Activated CD8-positive, alpha-beta T cell treated with anti-CD3 and anti-CD28 coated beads for 36 hours (primary cell): ENCODE measurements around the gene PLCL1. TPM values are rescaled to one million over a fixed set of nuclear protein-coding genes. Genes with fewer than 3 reads are reported as not detected.

Experiments
- ATAC-seq: fragments of 200-7000 bp; cut with Tn5 transposase; one replicate; pipeline ENCODE4 v1.10.0; 2021; ENCODE audit warnings: mild to moderate bottlenecking, moderate library complexity
- CTCF ChIA-PET: fragments of 350-600 bp; sonication (Branson Sonifier 250); formaldehyde crosslinking; loops from one replicate; lab custom pipeline; 2021; ENCODE audit warnings: antibody characterized with exemption; lab: Charles Lee
- POLR2A ChIA-PET: fragments of 350-600 bp; sonication (Branson Sonifier 250); formaldehyde crosslinking; loops from one replicate; lab custom pipeline; 2021; ENCODE audit warnings: antibody characterized with exemption; lab: Charles Lee
- DNase-seq: peaks from one replicate; pipeline ENCODE4 v3.0.0-alpha.2; 2020
- H3K27ac Mint-ChIP-seq: one replicate; pipeline ENCODE4 v1.8.0; 2021; ENCODE audit warnings: mild to moderate bottlenecking, mixed read lengths
- H3K27me3 Mint-ChIP-seq: one replicate; pipeline ENCODE4 v1.8.0; 2021; ENCODE audit warnings: mixed read lengths
- H3K36me3 Mint-ChIP-seq: one replicate; pipeline ENCODE4 v1.8.0; 2021; ENCODE audit warnings: low read depth, mixed read lengths
- H3K4me1 Mint-ChIP-seq: one replicate; pipeline ENCODE4 v1.8.0; 2021; ENCODE audit warnings: low read depth, mixed read lengths
- H3K4me3 Mint-ChIP-seq: one replicate; pipeline ENCODE4 v1.8.0; 2021; ENCODE audit warnings: mild to moderate bottlenecking, moderate library complexity, mixed read lengths
- H3K9me3 Mint-ChIP-seq: one replicate; pipeline ENCODE4 v1.8.0; 2021; ENCODE audit warnings: mixed read lengths
- intact Hi-C: fragments of 100-400 bp; cut with micrococcal nuclease; formaldehyde crosslinking; loops from one replicate; pipeline ENCODE4 v1.10.0; 2022
- total RNA-seq, 2 experiments: library from RNA; stranded (reverse); gene quantifications; one replicate each; pipeline ENCODE4 v1.2.3, GENCODE V29; 2021
- TF ChIP-seq, protein P1 (sequence below): fragments of 200-600 bp; IDR thresholded peaks from one replicate; pipeline ENCODE4 v1.8.0; 2022; ENCODE audit warnings: antibody characterized with exemption, mild to moderate bottlenecking

Gene PLCL1
- total RNA-seq, 2 experiments from 2014 or later: 0.68 to 0.69 TPM

DNA sequence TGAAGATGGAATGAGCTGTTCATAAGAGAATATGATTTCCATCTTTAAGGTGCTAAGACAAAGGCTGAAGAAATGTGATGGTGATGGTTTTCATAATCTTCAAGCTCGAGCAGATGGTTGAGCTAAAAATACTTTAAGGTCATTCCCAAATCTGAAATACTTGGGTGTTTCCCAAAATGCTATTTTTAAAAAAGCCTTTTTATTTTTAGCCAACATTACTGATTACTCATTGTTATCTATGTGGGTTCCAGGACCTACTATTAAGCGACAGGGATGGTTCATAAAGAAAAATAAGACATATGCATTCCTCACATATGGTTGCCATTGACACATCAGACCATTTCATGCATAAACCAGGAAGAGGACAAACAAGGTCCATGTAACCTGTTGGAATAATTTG is 298.5 kb downstream of the PLCL1 start:
- H3K36me3 Mint-ChIP-seq: peaks cover 9% of the 10 kb centered on the region
- no peak overlapping the region for H3K4me3 Mint-ChIP-seq
- H3K27ac Mint-ChIP-seq: no peak overlapping the region
- TF ChIP-seq, protein P1, sequence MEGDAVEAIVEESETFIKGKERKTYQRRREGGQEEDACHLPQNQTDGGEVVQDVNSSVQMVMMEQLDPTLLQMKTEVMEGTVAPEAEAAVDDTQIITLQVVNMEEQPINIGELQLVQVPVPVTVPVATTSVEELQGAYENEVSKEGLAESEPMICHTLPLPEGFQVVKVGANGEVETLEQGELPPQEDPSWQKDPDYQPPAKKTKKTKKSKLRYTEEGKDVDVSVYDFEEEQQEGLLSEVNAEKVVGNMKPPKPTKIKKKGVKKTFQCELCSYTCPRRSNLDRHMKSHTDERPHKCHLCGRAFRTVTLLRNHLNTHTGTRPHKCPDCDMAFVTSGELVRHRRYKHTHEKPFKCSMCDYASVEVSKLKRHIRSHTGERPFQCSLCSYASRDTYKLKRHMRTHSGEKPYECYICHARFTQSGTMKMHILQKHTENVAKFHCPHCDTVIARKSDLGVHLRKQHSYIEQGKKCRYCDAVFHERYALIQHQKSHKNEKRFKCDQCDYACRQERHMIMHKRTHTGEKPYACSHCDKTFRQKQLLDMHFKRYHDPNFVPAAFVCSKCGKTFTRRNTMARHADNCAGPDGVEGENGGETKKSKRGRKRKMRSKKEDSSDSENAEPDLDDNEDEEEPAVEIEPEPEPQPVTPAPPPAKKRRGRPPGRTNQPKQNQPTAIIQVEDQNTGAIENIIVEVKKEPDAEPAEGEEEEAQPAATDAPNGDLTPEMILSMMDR: no peak
- intact Hi-C loops: no loop called here
- DNase-seq: no peak
- no peaks in the 10 kb centered on the region for H3K27me3 Mint-ChIP-seq
- ATAC-seq: no peak
- H3K4me1 Mint-ChIP-seq: peaks cover 4% of the 10 kb centered on the region
- no peaks in the 10 kb centered on the region for H3K9me3 Mint-ChIP-seq
- POLR2A ChIA-PET: no interaction called here
- CTCF ChIA-PET: no interaction called here

DNA sequence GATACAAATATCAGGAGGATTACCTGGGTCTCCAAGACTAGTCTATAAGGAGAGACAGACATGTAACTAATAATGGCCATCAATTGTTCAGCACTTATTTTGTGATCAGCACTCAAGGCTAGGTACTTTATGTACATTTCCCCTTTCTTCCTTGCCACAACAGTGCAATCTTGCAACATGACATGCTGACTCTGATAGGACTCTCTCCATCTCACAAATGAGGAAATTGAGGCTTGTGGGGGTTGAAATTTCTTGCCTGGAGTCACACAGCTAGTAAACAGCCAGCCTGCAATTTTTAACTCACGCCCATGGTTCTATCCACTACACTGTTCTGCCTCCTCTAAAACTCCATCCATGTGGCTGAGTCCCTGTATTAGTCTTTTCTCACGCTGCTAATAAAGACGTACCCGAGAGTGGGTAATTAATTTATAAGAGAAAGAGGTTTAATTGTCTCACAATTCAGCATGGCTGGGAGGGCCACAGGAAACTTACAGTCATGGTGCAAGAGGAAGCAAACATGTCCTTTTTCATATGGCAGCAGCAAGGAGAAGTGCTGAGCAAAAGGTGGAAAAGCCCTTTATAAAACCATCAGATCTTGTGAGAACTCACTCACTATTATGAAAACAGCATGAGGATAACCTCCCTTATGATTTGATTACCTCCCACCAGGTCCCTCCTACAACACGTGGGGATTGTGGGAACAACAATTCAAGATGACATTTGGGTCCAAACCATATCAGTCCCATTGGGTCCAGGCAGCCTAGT is 302.4 kb downstream of the PLCL1 start:
- TF ChIP-seq, protein P1: no peak
- Mint-ChIP-seq H3K27me3 (no peaks in the 10 kb centered on the region), H3K4me1 (no peaks in the 10 kb centered on the region), H3K27ac (no peak overlapping the region), H3K9me3 (no peaks in the 10 kb centered on the region), H3K4me3 (no peak overlapping the region), H3K36me3 (peaks cover 7% of the 10 kb centered on the region)
- DNase-seq: no peak
- intact Hi-C loops: no loop called here
- ATAC-seq: no peak
- POLR2A ChIA-PET: no interaction called here
- CTCF ChIA-PET: interaction anchor here (1.4 to 2.0 kb wide), 3 partner anchors 9 to 22 kb away, joined by 4 to 10 read pairs (median 5); no protein-coding TSS in a partner anchor

DNA sequence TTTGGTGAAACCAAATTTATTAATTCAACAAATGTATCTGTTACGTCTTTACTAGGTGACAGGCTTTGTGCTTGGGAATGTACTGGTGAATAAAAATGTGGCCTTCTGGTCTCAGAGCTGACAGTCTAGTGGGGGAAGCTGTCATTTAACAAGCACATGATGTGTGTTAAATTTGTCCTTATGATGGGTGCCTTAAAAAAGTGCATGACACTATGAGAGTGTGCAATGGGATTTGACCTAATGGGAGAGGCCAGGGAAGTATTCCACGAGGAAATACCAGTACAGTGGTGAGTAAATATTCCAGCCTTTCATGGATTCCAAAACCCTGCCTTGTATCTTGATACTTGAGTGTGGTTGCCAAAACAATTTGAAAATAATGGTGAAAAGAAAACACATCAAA is 308.9 kb downstream of the PLCL1 start:
- no peaks in the 10 kb centered on the region for H3K27me3 Mint-ChIP-seq
- POLR2A ChIA-PET: no interaction called here
- peaks cover 2% of the 10 kb centered on the region for H3K36me3 Mint-ChIP-seq
- no peak overlapping the region for H3K4me3 Mint-ChIP-seq
- CTCF ChIA-PET: no interaction called here
- DNase-seq (no peak), ATAC-seq (no peak)
- TF ChIP-seq, protein P1: no peak
- H3K4me1 Mint-ChIP-seq: no peaks in the 10 kb centered on the region
- no peak overlapping the region for H3K27ac Mint-ChIP-seq
- no peaks in the 10 kb centered on the region for H3K9me3 Mint-ChIP-seq
- intact Hi-C loops: no loop called here

DNA sequence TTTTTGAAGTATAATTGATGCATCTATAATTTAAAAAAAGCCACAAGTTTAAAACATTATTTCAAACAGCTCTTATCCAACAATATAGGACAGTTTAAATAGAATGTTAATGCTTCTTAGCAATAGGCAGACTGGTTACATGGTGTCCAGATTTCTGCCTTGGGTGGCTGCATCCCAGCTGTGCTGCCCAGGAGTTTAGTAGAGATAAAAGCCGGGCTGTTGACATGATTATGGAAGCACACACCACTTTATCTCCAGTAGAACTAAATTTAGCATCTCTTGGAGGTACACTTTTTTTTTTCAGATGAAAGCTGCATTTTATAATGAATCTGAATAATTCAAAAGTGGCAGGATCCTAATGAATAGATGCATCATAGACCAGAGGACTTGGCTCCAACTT is 309.7 kb downstream of the PLCL1 start:
- TF ChIP-seq, protein P1: no peak
- CTCF ChIA-PET: interaction anchor here (0.8 kb wide), 1 partner anchor 48 kb away, joined by 3 read pairs; no protein-coding TSS in a partner anchor
- intact Hi-C loops: no loop called here
- Mint-ChIP-seq H3K27ac (no peak overlapping the region), H3K36me3 (peaks cover 2% of the 10 kb centered on the region), H3K9me3 (no peaks in the 10 kb centered on the region), H3K4me3 (no peak overlapping the region), H3K27me3 (no peaks in the 10 kb centered on the region), H3K4me1 (no peaks in the 10 kb centered on the region)
- ATAC-seq (no peak), DNase-seq (no peak)
- POLR2A ChIA-PET: no interaction called here

DNA sequence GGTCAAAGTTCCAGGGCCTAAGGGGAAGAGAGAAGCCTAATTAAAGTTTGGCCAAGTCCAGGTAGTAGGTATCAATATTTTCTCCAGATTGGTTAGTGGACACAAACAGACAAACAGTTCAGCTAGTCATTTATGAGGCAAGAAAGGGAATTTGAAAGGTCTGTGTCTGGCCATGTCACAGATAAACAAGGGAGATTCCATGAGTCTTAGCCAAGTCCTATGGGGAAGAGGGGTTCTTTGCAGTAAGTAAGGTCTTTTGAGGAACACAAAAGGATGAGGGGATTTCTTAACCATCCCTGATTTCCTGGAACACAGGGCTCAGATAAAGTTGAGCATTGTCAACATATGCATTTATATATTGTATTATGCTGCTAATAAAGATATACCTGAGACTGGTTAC is 310.8 kb downstream of the PLCL1 start:
- CTCF ChIA-PET: no interaction called here

More for the DNA sequence above, 310.8 kb downstream of the PLCL1 start:
- intact Hi-C loops: no loop called here
- Mint-ChIP-seq H3K4me3 (no peak overlapping the region), H3K27me3 (no peaks in the 10 kb centered on the region), H3K9me3 (no peaks in the 10 kb centered on the region), H3K36me3 (peaks cover 2% of the 10 kb centered on the region), H3K4me1 (no peaks in the 10 kb centered on the region), H3K27ac (no peak overlapping the region)
- no peak for ATAC-seq
- POLR2A ChIA-PET: no interaction called here
- no peak for DNase-seq
- TF ChIP-seq, protein P1: no peak
